Right lobe of liver (tissue), 6 donors: ENCODE measurements around the gene SHMT1. TPM values are rescaled to one million over a fixed set of nuclear protein-coding genes. Genes with fewer than 3 reads are reported as not detected.
"Not testable (repeated sequence)": the region's sequence is repeated elsewhere in the genome, so short reads cannot be mapped to it uniquely, and the experiment has no call there.

Experiments used
- ATAC-seq, 4 donors: fragments of 200-7000 bp; cut with Tn5 transposase; one replicate each; pipeline ENCODE4 v1.9.1; 2020; ENCODE audit warnings: mild to moderate bottlenecking in 4 of 4, moderate library complexity in 4 of 4
- DNase-seq, 3 donors: peaks; one replicate each; pipeline ENCODE4 v3.0.0-alpha.2; 2020
- H3K27ac ChIP-seq, 3 donors: fragments of 200-600 bp; one replicate each; pipeline ENCODE4 v1.8.0; 2022
- H3K27me3 ChIP-seq, 2 donors: fragments of 200-600 bp; one replicate each; pipeline ENCODE4 v1.8.0; 2022
- H3K36me3 ChIP-seq, 4 donors: fragments of 200-600 bp; sonication (generic) in 1 of 4; one replicate each; pipeline versions ENCODE4 v1.5.1 to v1.8.0; 2017 to 2022; ENCODE audit warnings: control low read depth in 1 of 4
- H3K4me1 ChIP-seq, 4 donors: fragments of 200-600 bp; sonication (generic) in 1 of 4; one replicate each; pipeline versions ENCODE4 v1.5.1 to v1.8.0; 2017 to 2022; ENCODE audit warnings: control low read depth in 1 of 4
- H3K4me3 ChIP-seq, 3 donors: fragments of 200-600 bp; one replicate each; pipeline ENCODE4 v1.8.0; 2022
- H3K9me3 ChIP-seq, 4 donors: fragments of 200-600 bp; sonication (generic) in 1 of 4; one replicate each; pipeline versions ENCODE4 v1.5.1 to v1.8.0; 2017 to 2022; ENCODE audit warnings: control low read depth in 1 of 4
- POLR2A ChIP-seq: fragments of 450-650 bp; IDR thresholded peaks from one replicate; pipeline ENCODE4 v1.6.1; 2017; ENCODE audit warnings: antibody characterized with exemption, mild to moderate bottlenecking
- WGBS: methylation state at CpG from one replicate; pipeline ENCODE4 v1.1.6; 2018; ENCODE audit warnings: low coverage, low lambda C conversion rate; ENCODE audit not compliant: insufficient coverage; ENCODE audit errors: missing lambda C conversion rate; 5-methylcytosine and 5-hydroxymethylcytosine counted together
- intact Hi-C, 2 donors: fragments of 100-400 bp; cut with DNase I; formaldehyde crosslinking; loops; one replicate each; pipeline versions ENCODE4 v1.11.2 to v1.14.1; 2022
- total RNA-seq, 6 experiments: library from RNA; depleted of rRNA in 2 of 6; stranded (reverse); fragments of >200 nt in 2 of 6; fragmentation: NEBNext Ultra II Directional in 3 of 6; extraction: Animal tissue kit (Norgen Biotek cat#: 25700) in 3 of 6; gene quantifications; one replicate each; pipeline versions ENCODE4 v1.1.0 to v1.2.4, GENCODE V29; 2016 to 2023
- TF ChIP-seq, protein P1 (sequence below), 4 donors: fragments of 200-600 bp in 3 of 4; fragments of 450-650 bp in 1 of 4; IDR thresholded peaks; one replicate each; pipeline versions ENCODE4 v1.5.1 to v1.8.0; 2016 to 2022; ENCODE audit warnings: antibody characterized with exemption in 4 of 4, mild to moderate bottlenecking in 2 of 4
- donor health status: DM: no; HTN: yes; CAD: no.
- donor health status: DM: no; HTN: no; CAD: no.
- donor health status: DM: no; HTN: no; CAD: no.
- donor health status: DM: no; HTN: yes; CAD: no.
- donor health status: DM: no; HTN: yes; CAD: no.

The SHMT1 gene
- total RNA-seq, 6 experiments from 2014 or later: 208 to 457 (median 284) TPM

GRCh38 chr17:18314059-18314730 is 49.2 kb downstream of the SHMT1 start:
- TF ChIP-seq, protein P1, sequence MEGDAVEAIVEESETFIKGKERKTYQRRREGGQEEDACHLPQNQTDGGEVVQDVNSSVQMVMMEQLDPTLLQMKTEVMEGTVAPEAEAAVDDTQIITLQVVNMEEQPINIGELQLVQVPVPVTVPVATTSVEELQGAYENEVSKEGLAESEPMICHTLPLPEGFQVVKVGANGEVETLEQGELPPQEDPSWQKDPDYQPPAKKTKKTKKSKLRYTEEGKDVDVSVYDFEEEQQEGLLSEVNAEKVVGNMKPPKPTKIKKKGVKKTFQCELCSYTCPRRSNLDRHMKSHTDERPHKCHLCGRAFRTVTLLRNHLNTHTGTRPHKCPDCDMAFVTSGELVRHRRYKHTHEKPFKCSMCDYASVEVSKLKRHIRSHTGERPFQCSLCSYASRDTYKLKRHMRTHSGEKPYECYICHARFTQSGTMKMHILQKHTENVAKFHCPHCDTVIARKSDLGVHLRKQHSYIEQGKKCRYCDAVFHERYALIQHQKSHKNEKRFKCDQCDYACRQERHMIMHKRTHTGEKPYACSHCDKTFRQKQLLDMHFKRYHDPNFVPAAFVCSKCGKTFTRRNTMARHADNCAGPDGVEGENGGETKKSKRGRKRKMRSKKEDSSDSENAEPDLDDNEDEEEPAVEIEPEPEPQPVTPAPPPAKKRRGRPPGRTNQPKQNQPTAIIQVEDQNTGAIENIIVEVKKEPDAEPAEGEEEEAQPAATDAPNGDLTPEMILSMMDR (IDR thresholded peaks at IDR 0.05): no peak
- no peak for TF ChIP-seq POLR2A
- 1% methylated on average over 19 of the region's 39 CpGs for WGBS
- intact Hi-C loops: loop anchor here in 1 of 2 donors (10.0 kb wide), 1 partner anchor 59 kb away; the partner anchor contains the start of gene FLII
- H3K9me3 ChIP-seq: no peaks in the 10 kb centered on the region
- H3K4me3 ChIP-seq: peak overlapping the region; percentile 72 to 89 (median 72)
- no peak for DNase-seq
- peak overlapping the region in 2 of 3 donors; percentile 76 to 91 for H3K27ac ChIP-seq
- peak in 1 of 4 donors; percentile 11 for ATAC-seq
- H3K27me3 ChIP-seq: no peaks in the 10 kb centered on the region
- no peaks in the 10 kb centered on the region for H3K36me3 ChIP-seq
- peaks cover 0 to 40% (median 13%) of the 10 kb centered on the region in 4 donors for H3K4me1 ChIP-seq

GRCh38 chr17:18309202-18309601 is 54.1 kb downstream of the SHMT1 start:
- DNase-seq (no peak), ATAC-seq (no peak)
- WGBS: 98% methylated on average over 4 of the region's 4 CpGs
- Histone ChIP-seq H3K36me3 (peaks cover 0 to 46% (median 9%) of the 10 kb centered on the region in 4 donors), H3K27ac (no peak overlapping the region), H3K9me3 (no peaks in the 10 kb centered on the region), H3K4me3 (no peak overlapping the region), H3K4me1 (peaks cover 0 to 13% (median 7%) of the 10 kb centered on the region in 4 donors), H3K27me3 (no peaks in the 10 kb centered on the region)
- TF ChIP-seq, protein P1 (IDR thresholded peaks at IDR 0.05): no peak
- no peak for TF ChIP-seq POLR2A
- intact Hi-C loops: no loop called here

DNA sequence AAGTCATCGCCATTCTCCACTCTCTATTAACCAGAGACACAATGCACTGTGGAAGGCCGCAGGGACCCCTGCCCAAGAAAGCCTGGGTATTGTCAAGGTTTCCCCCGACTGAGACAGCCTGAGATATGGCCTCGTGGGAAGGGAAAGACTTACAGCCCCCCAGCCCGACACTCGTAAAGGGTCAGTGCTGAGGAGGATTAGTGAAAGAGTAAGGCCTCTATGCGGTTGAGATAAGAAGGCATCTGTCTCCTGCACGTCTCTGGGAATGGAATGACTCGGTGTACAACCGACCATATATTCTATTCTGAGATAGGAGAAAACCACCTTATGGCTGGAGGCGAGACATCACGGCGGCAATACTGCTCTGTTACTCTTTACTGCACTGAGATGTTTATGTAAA is 60.1 kb downstream of the SHMT1 start:
- peaks cover 0 to 79% (median 30%) of the 10 kb centered on the region in 4 donors for H3K36me3 ChIP-seq
- intact Hi-C loops, H3K4me1 ChIP-seq, H3K9me3 ChIP-seq, DNase-seq, H3K4me3 ChIP-seq, ATAC-seq, H3K27me3 ChIP-seq, H3K27ac ChIP-seq: not testable (repeated sequence)
- WGBS: 90% methylated on average over 9 of the region's 13 CpGs

DNA sequence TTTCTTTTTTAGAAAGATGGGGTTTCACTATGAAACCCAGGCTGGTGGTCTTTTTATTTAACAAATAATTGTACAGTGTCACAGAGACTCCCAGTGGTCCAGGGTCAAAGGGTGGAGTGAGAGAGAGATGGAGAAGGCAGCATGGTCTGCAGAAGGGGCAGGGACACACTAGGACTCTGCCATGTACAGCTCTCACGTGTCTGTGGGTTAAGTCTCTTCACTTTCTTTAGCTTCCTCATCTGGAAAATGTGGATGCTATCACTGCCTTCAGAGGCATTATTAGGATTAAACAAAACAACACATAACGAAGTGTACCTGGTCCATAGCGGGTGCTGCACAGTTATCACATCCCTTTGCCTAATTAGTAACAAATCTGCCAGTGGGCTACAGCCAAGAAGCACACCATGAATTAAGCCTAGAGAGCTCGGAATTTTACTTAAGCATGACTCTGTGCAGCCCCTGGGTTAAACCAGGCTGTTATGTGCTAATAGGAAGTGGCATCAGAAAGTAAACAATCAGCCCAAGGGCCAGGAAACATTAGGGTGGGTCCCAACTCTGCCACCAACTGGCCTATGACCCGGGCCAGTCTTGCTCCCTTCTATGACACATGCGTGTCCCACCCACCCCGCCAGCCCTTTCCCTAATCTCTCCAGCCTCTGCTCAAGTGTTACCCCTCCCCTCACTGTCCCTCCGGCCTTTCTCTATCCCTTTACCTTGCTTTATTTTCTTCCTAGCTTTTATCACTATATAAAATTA is 62.4 kb downstream of the SHMT1 start:
- Histone ChIP-seq H3K4me3 (no peak overlapping the region), H3K4me1 (no peaks in the 10 kb centered on the region), H3K9me3 (no peaks in the 10 kb centered on the region), H3K27me3 (no peaks in the 10 kb centered on the region), H3K27ac (no peak overlapping the region), H3K36me3 (peaks cover 0 to 58% (median 21%) of the 10 kb centered on the region in 4 donors)
- TF ChIP-seq, protein P1 (IDR thresholded peaks at IDR 0.05): no peak
- no peak for TF ChIP-seq POLR2A
- intact Hi-C loops: no loop called here
- no peak for DNase-seq
- peak; percentile 40 to 91 (median 73) for ATAC-seq
- 82% methylated on average over 6 of the region's 8 CpGs for WGBS

- WGBS: no CpG with 5 or more reads among the region's 30 CpGs
- H3K9me3 ChIP-seq, DNase-seq, H3K27ac ChIP-seq, intact Hi-C loops, H3K27me3 ChIP-seq, H3K4me1 ChIP-seq, H3K4me3 ChIP-seq, ATAC-seq: not testable (repeated sequence)
- H3K36me3 ChIP-seq: peaks cover 0 to 41% (median 18%) of the 10 kb centered on the region in 4 donors
Observed at GRCh38 chr17:18298061-18298460, 65.3 kb downstream of the SHMT1 start.
